ENCODE data around the gene IPMK. TPM values are rescaled to one million over a fixed set of nuclear protein-coding genes. Genes with fewer than 3 reads are reported as not detected.
"Not testable (repeated sequence)": the region's sequence is repeated elsewhere in the genome, so short reads cannot be mapped to it uniquely, and the experiment has no call there.

IPMK gene
- total and polyA plus RNA-seq, 9 of the 15 experiments (the other 6 are each of a cell fraction or from before 2014, with no cell fraction given), result 0.98 to 4.4 (median 2.7) TPM

GRCh38 chr10:58158806-58159205 lies 108.9 kb downstream of the IPMK start:
- CTCF ChIA-PET (ENCODE audit: low intra/inter-chr PET ratio), result no interaction called here

DNA sequence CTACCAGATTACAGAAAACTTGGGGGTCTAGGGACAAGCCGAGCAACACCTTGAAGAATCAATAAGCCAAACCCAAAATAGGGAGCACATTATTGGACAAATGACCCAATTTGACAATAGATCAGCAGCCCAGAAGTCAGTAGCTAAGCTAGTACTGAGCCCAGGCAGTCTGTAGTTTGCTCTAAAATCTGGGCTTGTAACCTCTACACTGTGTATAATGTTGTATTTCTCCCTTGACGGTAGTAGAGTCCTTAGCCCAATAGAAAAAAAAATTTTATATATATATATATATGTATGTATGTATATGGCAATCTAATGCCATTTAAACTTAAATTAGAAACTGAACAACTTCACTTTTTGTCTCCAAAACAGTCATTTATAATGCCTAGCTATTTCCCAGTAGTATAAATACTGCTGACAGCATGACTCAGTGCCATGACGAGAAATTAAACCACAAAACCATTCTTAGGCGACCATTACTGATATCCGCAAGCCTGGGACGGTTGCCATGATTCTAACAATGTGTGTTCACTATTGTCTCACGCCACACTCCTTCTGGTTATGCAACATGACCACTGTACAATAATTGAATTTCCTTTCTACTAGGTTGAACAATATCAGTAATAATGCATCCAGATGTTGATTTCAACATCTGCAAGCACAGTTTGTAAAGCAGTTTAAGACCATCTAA lies 110.5 kb downstream of the IPMK start:
- in situ Hi-C loops (cut with MboI) (loop anchor here (25.0 kb wide), 1 partner anchor 820 kb away; no protein-coding TSS in a partner anchor), intact Hi-C loops (cut with micrococcal nuclease) (no loop called here)
- 0% methylated on average over 7 of the region's 7 CpGs for WGBS (ENCODE audit: insufficient coverage, low coverage, missing lambda C conversion rate)
- ATAC-seq (no peak), FAIRE-seq (no peak), DNase-seq (ENCODE audit: extremely low read depth in 1 of 4, low spot score in 3 of 4) (no peak)
- Histone ChIP-seq H3K9me1 (ENCODE audit: control insufficient read depth, insufficient read depth, low read length) (no peaks in the 10 kb centered on the region), H2AFZ (ENCODE audit: low read depth, low read length) (no peak overlapping the region), H3K27me3 (ENCODE audit: control insufficient read depth in 2 of 2, insufficient read depth in 2 of 2, low read length in 2 of 2) (no peaks in the 10 kb centered on the region), H3K4me3 (no peak overlapping the region), H4K20me1 (replicated peaks; ENCODE audit: control insufficient read depth, insufficient read depth, low read length) (no peaks in the 10 kb centered on the region), H3K9me3 (replicated peaks; ENCODE audit: control insufficient read depth, insufficient read depth, low read depth, low read length) (no peaks in the 10 kb centered on the region), H3K79me2 (ENCODE audit: control insufficient read depth, insufficient read depth, low read length) (no peaks in the 10 kb centered on the region), H3K27ac (ENCODE audit: extremely low read depth, low read depth, low read length) (no peak overlapping the region), H3K4me2 (ENCODE audit: insufficient read depth, low read length) (no peak overlapping the region), H3K4me1 (replicated peaks in 1 of 2; ENCODE audit: control insufficient read depth in 2 of 2, insufficient read depth in 2 of 2, low read length in 2 of 2) (no peaks in the 10 kb centered on the region), H3K36me3 (ENCODE audit: control insufficient read depth, insufficient read depth, low read length) (no peaks in the 10 kb centered on the region), H3K9ac (ENCODE audit: insufficient read depth in 1 of 2, low read depth in 2 of 2, low read length in 2 of 2) (no peak overlapping the region)
- ChIA-PET POLR2A (no interaction called here), CTCF (ENCODE audit: low intra/inter-chr PET ratio) (no interaction called here)
- no TSS peak for BruUV-seq (replicated peaks)
- TF ChIP-seq TFAM (CRISPR knock-in tag; conservative IDR thresholded peaks at IDR 0.05) (no peak), RBM25 (IDR thresholded peaks at IDR 0.05; ENCODE audit: low read depth, low read length, severe bottlenecking) (no peak), KLF1 (tag; IDR thresholded peaks at IDR 0.05) (no peak)

More at GRCh38 chr10:58158806-58159205, 108.9 kb downstream of the IPMK start:
- POLR2A ChIA-PET, result interaction anchor here (0.5 kb wide), 1 partner anchor 248 kb away, joined by 3 read pairs; no protein-coding TSS in a partner anchor
- ATAC-seq (no peak), DNase-seq (ENCODE audit: extremely low read depth in 1 of 4, low spot score in 3 of 4) (no peak), FAIRE-seq (no peak)
- H3K9me1 ChIP-seq (ENCODE audit: control insufficient read depth, insufficient read depth, low read length), result no peaks in the 10 kb centered on the region
- no peak overlapping the region for H3K4me3 ChIP-seq
- TF ChIP-seq NFIC (IDR thresholded peaks at IDR 0.05) (peak; percentile 90), NFIX (CRISPR knock-in tag; IDR thresholded peaks at IDR 0.05; ENCODE audit: low read depth) (peak; percentile 73), SP2 (IDR thresholded peaks at IDR 0.05; ENCODE audit: extremely low read depth, low read depth, low read length, poor library complexity, severe bottlenecking) (no peak)
- no peaks in the 10 kb centered on the region for H3K4me1 ChIP-seq (replicated peaks in 1 of 2; ENCODE audit: control insufficient read depth in 2 of 2, insufficient read depth in 2 of 2, low read length in 2 of 2)
- H3K27me3 ChIP-seq (ENCODE audit: control insufficient read depth in 2 of 2, insufficient read depth in 2 of 2, low read length in 2 of 2), result no peaks in the 10 kb centered on the region
- 0% methylated on average over 4 of the region's 4 CpGs for WGBS (ENCODE audit: insufficient coverage, low coverage, missing lambda C conversion rate)
- H3K9ac ChIP-seq (ENCODE audit: insufficient read depth in 1 of 2, low read depth in 2 of 2, low read length in 2 of 2), result no peak overlapping the region
- H2AFZ ChIP-seq (ENCODE audit: low read depth, low read length), result no peak overlapping the region
- no peaks in the 10 kb centered on the region for H3K9me3 ChIP-seq (replicated peaks; ENCODE audit: control insufficient read depth, insufficient read depth, low read depth, low read length)
- no peaks in the 10 kb centered on the region for H4K20me1 ChIP-seq (replicated peaks; ENCODE audit: control insufficient read depth, insufficient read depth, low read length)
- intact Hi-C loops (cut with micrococcal nuclease), result no loop called here
- H3K27ac ChIP-seq (ENCODE audit: extremely low read depth, low read depth, low read length), result no peak overlapping the region
- no peaks in the 10 kb centered on the region for H3K36me3 ChIP-seq (ENCODE audit: control insufficient read depth, insufficient read depth, low read length)
- no peak overlapping the region for H3K4me2 ChIP-seq (ENCODE audit: insufficient read depth, low read length)
- no TSS peak for BruUV-seq (replicated peaks)
- in situ Hi-C loops (cut with MboI), result loop anchor here (25.0 kb wide), 1 partner anchor 822 kb away; no protein-coding TSS in a partner anchor
- H3K79me2 ChIP-seq (ENCODE audit: control insufficient read depth, insufficient read depth, low read length), result no peaks in the 10 kb centered on the region

DNA sequence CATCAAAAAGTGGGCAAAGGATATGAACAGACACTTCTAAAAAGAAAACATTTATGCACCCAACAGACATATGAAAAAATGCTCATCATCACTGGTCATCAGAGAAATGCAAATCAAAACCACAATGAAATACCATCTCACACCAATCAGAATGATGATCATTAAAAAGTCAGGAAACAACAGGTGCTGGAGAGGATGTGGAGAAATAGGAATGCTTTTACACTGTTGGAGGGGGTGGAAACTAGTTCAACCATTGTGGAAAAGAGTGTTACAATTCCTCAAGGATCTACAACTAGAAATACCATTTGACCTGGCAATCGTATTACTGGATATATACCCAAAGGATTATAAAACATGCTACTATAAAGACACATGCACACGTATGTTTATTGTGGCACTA lies 111.8 kb downstream of the IPMK start:
- H3K4me1 ChIP-seq (replicated peaks in 1 of 2; ENCODE audit: control insufficient read depth in 2 of 2, insufficient read depth in 2 of 2, low read length in 2 of 2); H3K9ac ChIP-seq (ENCODE audit: insufficient read depth in 1 of 2, low read depth in 2 of 2, low read length in 2 of 2); H3K4me2 ChIP-seq (ENCODE audit: insufficient read depth, low read length); H3K9me1 ChIP-seq (ENCODE audit: control insufficient read depth, insufficient read depth, low read length); H4K20me1 ChIP-seq (replicated peaks; ENCODE audit: control insufficient read depth, insufficient read depth, low read length); H3K36me3 ChIP-seq (ENCODE audit: control insufficient read depth, insufficient read depth, low read length); H3K27me3 ChIP-seq (ENCODE audit: control insufficient read depth in 2 of 2, insufficient read depth in 2 of 2, low read length in 2 of 2); DNase-seq (ENCODE audit: extremely low read depth in 1 of 4, low spot score in 3 of 4); POLR2A ChIA-PET; H3K79me2 ChIP-seq (ENCODE audit: control insufficient read depth, insufficient read depth, low read length); FAIRE-seq; intact Hi-C loops (cut with micrococcal nuclease); H3K4me3 ChIP-seq; ATAC-seq; H2AFZ ChIP-seq (ENCODE audit: low read depth, low read length); H3K27ac ChIP-seq (ENCODE audit: extremely low read depth, low read depth, low read length); BruUV-seq (replicated peaks); CTCF ChIA-PET (ENCODE audit: low intra/inter-chr PET ratio); H3K9me3 ChIP-seq (replicated peaks; ENCODE audit: control insufficient read depth, insufficient read depth, low read depth, low read length): not testable (repeated sequence)
- in situ Hi-C loops (cut with MboI), result loop anchor here (25.0 kb wide), 1 partner anchor 819 kb away; no protein-coding TSS in a partner anchor
- WGBS (ENCODE audit: insufficient coverage, low coverage, missing lambda C conversion rate), result 0% methylated on average over 2 of the region's 2 CpGs
